HUES48 (cell line): ENCODE measurements around the gene CHCHD3.
"Not testable (repeated sequence)": the region's sequence is repeated elsewhere in the genome, so short reads cannot be mapped to it uniquely, and the experiment has no call there.

Experiments used
- H3K27ac ChIP-seq: one replicate; pipeline ENCODE4 v1.7.0; 2013; ENCODE audit warnings: low read depth, low read length, inconsistent platforms
- H3K27me3 ChIP-seq: 2 replicates; pipeline ENCODE4 v1.6.1; 2013; ENCODE audit warnings: mild to moderate bottlenecking, low read length; ENCODE audit not compliant: control insufficient read depth, insufficient read depth
- H3K36me3 ChIP-seq: 2 replicates; pipeline ENCODE4 v1.6.1; 2013; ENCODE audit warnings: low read length; ENCODE audit not compliant: control insufficient read depth, insufficient read depth
- H3K4me1 ChIP-seq: 2 replicates; pipeline ENCODE4 v1.6.1; 2013; ENCODE audit warnings: mild to moderate bottlenecking, low read length; ENCODE audit not compliant: control insufficient read depth, insufficient read depth
- H3K4me3 ChIP-seq: 2 replicates; pipeline ENCODE4 v1.5.1; 2013; ENCODE audit warnings: mild to moderate bottlenecking, low read depth, low read length
- H3K9ac ChIP-seq: 2 replicates; pipeline ENCODE4 v1.6.1; 2013; ENCODE audit warnings: mild to moderate bottlenecking, low read depth, low read length, moderate library complexity
- H3K9me3 ChIP-seq: 2 replicates; pipeline ENCODE4 v1.6.1; 2013; ENCODE audit warnings: low read length; ENCODE audit not compliant: control insufficient read depth, insufficient read depth

The CHCHD3 gene

GRCh38 chr7:132979524-132979923 is 102.4 kb downstream of the CHCHD3 start:
- H3K27ac ChIP-seq: no peak overlapping the region
- H3K9me3 ChIP-seq: no peaks in the 10 kb centered on the region
- 0 out of 2 replicates have a peak, but pooled peaks cover 4% of the 10 kb centered on the region for H3K36me3 ChIP-seq
- H3K4me1 ChIP-seq: no peaks in the 10 kb centered on the region
- no peak overlapping the region for H3K4me3 ChIP-seq
- no peaks in the 10 kb centered on the region for H3K27me3 ChIP-seq
- no peak overlapping the region for H3K9ac ChIP-seq

- Histone ChIP-seq H3K9me3 (no peaks in the 10 kb centered on the region), H3K36me3 (peaks cover 21% of the 10 kb centered on the region), H3K4me3 (no peak overlapping the region), H3K27ac (no peak overlapping the region), H3K9ac (no peak overlapping the region), H3K27me3 (no peaks in the 10 kb centered on the region), H3K4me1 (no peaks in the 10 kb centered on the region)
These were observed 104.7 kb downstream of the CHCHD3 start for GRCh38 chr7:132977234-132977633.

- no peak overlapping the region for H3K9ac ChIP-seq
- peaks cover 21% of the 10 kb centered on the region for H3K36me3 ChIP-seq
- no peaks in the 10 kb centered on the region for H3K27me3 ChIP-seq
- H3K27ac ChIP-seq: no peak overlapping the region
- H3K4me3 ChIP-seq: no peak overlapping the region
- no peaks in the 10 kb centered on the region for H3K9me3 ChIP-seq
- H3K4me1 ChIP-seq: peaks cover 6% of the 10 kb centered on the region; the same call in 1 of the 2 replicates
These were observed 109.1 kb downstream of the CHCHD3 start for GRCh38 chr7:132972745-132973144.

GRCh38 chr7:132970257-132970656 is 111.6 kb downstream of the CHCHD3 start:
- H3K9ac ChIP-seq: no peak overlapping the region
- peaks cover 21% of the 10 kb centered on the region for H3K36me3 ChIP-seq

GRCh38 chr7:132969520-132969919 is 112.4 kb downstream of the CHCHD3 start:
- no peaks in the 10 kb centered on the region for H3K27me3 ChIP-seq
- no peak overlapping the region for H3K27ac ChIP-seq
- H3K36me3 ChIP-seq: peaks cover 17% of the 10 kb centered on the region
- no peak overlapping the region for H3K4me3 ChIP-seq
- no peak overlapping the region for H3K9ac ChIP-seq
- no peaks in the 10 kb centered on the region for H3K9me3 ChIP-seq
- H3K4me1 ChIP-seq: peaks cover 6% of the 10 kb centered on the region; the same call in 1 of the 2 replicates

More at GRCh38 chr7:132970257-132970656, 111.6 kb downstream of the CHCHD3 start:
- H3K9me3 ChIP-seq: no peaks in the 10 kb centered on the region
- no peak overlapping the region for H3K4me3 ChIP-seq
- peaks cover 6% of the 10 kb centered on the region; the same call in 1 of the 2 replicates for H3K4me1 ChIP-seq
- no peak overlapping the region for H3K27ac ChIP-seq
- no peaks in the 10 kb centered on the region for H3K27me3 ChIP-seq

DNA sequence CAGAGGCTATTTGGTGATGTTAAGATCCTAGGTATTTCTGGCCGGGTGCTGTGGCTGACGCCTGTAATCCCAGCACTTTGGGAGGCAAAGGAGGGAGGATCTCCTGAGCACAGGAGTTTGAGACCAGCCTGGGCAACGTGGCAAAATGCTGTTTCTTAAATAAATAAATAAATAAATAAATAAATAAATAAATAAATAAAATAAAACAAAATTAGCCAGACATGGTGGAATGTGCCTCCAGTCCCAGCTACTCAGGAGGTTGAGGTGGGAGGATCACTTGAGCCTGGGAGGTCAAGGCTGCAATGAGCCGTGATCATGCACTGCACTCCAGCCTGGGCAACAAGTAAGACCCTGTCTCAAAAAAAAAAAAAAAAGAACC is 114.4 kb downstream of the CHCHD3 start:
- not testable (repeated sequence) for H3K4me1 ChIP-seq, H3K4me3 ChIP-seq, H3K36me3 ChIP-seq

DNA sequence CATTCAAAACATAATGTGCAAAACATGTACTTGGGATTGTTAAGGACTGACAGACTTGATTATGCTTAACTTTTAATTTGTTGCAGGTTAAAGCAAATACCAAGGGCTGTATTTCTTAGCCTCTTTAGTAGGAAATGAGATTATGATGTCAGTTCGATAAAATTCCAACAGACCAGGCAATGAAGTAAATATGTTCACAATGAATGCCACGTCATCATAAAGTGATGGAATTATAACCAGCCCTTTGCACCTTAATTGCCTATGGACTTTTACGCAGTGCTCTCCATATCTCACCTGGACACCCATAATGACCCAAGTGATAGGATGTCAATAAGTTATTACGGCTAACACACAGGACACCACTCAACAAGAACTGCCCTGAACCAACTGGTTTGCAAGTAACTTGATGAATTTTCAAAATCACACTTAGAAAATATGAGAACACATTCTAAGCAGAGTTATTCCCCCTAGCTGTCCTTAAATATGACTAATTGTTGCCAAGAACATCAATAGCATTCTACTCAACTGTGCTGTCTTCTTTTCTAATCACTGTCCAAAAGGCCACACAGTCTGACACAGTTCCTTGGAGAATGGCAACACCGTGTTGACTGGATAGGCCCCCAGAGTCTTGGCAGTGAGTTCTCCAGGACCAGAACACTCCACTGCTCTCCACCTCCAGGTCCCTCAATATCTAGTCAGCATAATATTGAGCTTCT is 115.0 kb downstream of the CHCHD3 start:
- Histone ChIP-seq H3K4me1 (peaks cover 6% of the 10 kb centered on the region; the same call in 1 of the 2 replicates), H3K9ac (no peak overlapping the region), H3K9me3 (no peaks in the 10 kb centered on the region), H3K27me3 (no peaks in the 10 kb centered on the region), H3K4me3 (no peak overlapping the region), H3K36me3 (no peaks in the 10 kb centered on the region), H3K27ac (no peak overlapping the region)

More for the DNA sequence above, 114.4 kb downstream of the CHCHD3 start:
- not testable (repeated sequence) for H3K9me3 ChIP-seq, H3K27ac ChIP-seq, H3K9ac ChIP-seq, H3K27me3 ChIP-seq

GRCh38 chr7:132965951-132966350 is 115.9 kb downstream of the CHCHD3 start:
- H3K27ac ChIP-seq: no peak overlapping the region
- H3K4me3 ChIP-seq: no peak overlapping the region
- H3K36me3 ChIP-seq: no peaks in the 10 kb centered on the region
- no peaks in the 10 kb centered on the region for H3K9me3 ChIP-seq
- H3K9ac ChIP-seq: no peak overlapping the region
- no peaks in the 10 kb centered on the region for H3K27me3 ChIP-seq
- peaks cover 6% of the 10 kb centered on the region; the same call in 1 of the 2 replicates for H3K4me1 ChIP-seq

GRCh38 chr7:132964876-132965275 is 117.0 kb downstream of the CHCHD3 start:
- no peak overlapping the region for H3K27ac ChIP-seq
- H3K4me1 ChIP-seq: peaks cover 6% of the 10 kb centered on the region; the same call in 1 of the 2 replicates
- no peaks in the 10 kb centered on the region for H3K27me3 ChIP-seq
- H3K9ac ChIP-seq: no peak overlapping the region
- no peaks in the 10 kb centered on the region for H3K36me3 ChIP-seq
- H3K4me3 ChIP-seq: no peak overlapping the region
- H3K9me3 ChIP-seq: no peaks in the 10 kb centered on the region

DNA sequence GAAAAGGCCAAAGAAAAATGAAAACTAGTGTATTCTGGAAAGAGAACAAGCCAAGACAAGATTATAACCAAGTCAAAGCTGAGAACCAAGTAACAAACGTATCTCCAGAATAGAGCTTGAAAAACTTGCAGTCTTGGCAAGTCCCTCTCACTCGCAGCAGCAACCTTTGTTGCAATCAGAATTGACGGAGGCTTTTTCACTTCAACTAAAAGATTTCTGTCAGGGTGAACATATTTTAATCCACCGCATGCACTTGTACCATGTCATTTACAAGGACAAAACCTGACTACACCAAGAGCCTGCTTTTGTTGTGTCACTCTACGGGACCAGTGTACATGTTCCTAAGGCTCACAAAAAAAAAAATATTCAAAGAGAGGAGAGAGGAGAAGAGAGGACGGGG is 122.0 kb downstream of the CHCHD3 start:
- Histone ChIP-seq H3K9me3 (no peaks in the 10 kb centered on the region), H3K4me1 (no peaks in the 10 kb centered on the region), H3K27me3 (no peaks in the 10 kb centered on the region), H3K27ac (no peak overlapping the region), H3K4me3 (no peak overlapping the region), H3K36me3 (no peaks in the 10 kb centered on the region), H3K9ac (no peak overlapping the region)

DNA sequence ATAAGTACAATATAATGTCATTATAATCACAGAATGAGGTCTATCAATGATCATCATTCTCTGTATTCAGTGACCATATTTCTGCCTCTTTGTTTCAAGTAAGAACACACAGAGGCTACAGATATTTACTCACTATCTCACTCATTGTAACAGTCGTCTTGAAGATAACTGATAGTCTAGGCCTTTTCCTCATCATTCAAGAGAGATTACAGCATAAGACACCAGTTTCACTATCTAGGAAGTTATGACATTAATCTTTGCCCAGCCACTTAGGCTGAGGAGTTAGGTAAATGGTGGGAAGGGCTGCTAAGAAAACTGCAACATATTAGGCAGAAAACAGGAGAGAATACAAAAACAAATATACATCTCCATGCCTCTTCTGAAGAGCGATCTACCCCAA is 125.3 kb downstream of the CHCHD3 start:
- Histone ChIP-seq H3K4me1 (no peaks in the 10 kb centered on the region), H3K27me3 (no peaks in the 10 kb centered on the region), H3K27ac (no peak overlapping the region), H3K36me3 (no peaks in the 10 kb centered on the region; the same call in 1 of the 2 replicates), H3K9ac (no peak overlapping the region), H3K4me3 (no peak overlapping the region), H3K9me3 (no peaks in the 10 kb centered on the region)
